GOT3 (cell line): Measurements from ENCODE around the gene CENPH.
"Not testable (repeated sequence)": the region's sequence is repeated elsewhere in the genome, so short reads cannot be mapped to it uniquely, and the experiment has no call there.

ENCODE experiments used
- DNase-seq: peaks from one replicate; lab custom pipeline; 2025; ENCODE audit warnings: mixed read lengths; lab: John Stamatoyannopoulos, UW

The CENPH gene

DNA sequence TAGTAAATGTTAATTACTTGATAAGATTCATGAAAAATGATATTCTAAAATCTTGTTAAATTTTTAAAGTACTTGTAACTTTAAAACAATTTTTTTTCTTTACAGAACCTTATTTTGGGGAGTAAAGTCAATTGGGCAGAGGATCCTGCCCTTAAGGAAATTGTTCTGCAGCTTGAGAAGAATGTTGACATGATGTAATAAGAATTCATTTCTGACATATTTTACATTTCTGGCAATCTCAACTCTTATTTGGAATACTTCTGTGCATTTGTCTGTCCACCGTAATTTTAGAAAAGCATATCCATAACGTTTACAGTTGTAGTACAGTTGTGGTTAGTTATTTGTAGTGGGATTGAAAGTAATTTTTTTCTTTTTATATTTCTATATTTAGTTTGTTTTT, 20.2 kb downstream of the CENPH start:
- no peak for DNase-seq

DNA sequence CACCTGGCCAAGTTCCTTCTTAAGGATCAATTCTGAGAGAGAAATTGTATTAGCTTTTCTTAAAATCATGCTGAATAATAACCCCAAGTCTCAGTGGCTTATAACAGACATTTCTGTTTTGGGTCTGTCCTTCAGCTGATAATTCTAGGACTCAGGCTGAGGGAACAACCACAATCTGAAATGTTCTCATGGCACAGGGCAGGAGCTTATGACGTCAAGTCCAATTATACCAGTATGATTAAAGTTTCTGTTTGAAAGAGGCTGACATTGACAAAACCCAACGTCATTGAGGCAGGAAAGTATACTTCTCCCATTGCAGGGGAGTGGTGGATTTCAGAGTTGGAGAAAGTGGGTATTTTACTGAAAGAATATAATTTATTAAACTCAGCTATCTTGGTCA, 21.8 kb downstream of the CENPH start:
- DNase-seq = no peak

DNA sequence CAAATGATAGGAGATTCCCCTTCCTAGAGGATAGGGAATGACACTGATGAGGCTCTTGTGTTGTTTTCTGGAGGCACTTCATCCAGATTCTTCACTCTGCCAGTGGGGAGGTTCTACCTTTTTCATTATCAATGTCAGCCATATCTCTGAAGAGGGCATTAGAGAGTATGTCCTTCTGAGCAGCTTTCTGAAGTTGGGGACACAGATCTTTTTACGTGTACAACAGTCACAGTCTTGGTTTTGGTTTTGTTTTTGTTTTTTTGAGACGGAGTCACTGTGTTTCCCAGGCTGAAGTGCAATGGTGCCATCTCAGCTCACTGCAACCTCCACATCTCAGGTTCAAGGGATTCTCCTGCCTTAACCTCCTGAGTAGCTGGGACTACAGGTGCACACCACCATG, 22.6 kb downstream of the CENPH start:
- DNase-seq = no peak

DNA sequence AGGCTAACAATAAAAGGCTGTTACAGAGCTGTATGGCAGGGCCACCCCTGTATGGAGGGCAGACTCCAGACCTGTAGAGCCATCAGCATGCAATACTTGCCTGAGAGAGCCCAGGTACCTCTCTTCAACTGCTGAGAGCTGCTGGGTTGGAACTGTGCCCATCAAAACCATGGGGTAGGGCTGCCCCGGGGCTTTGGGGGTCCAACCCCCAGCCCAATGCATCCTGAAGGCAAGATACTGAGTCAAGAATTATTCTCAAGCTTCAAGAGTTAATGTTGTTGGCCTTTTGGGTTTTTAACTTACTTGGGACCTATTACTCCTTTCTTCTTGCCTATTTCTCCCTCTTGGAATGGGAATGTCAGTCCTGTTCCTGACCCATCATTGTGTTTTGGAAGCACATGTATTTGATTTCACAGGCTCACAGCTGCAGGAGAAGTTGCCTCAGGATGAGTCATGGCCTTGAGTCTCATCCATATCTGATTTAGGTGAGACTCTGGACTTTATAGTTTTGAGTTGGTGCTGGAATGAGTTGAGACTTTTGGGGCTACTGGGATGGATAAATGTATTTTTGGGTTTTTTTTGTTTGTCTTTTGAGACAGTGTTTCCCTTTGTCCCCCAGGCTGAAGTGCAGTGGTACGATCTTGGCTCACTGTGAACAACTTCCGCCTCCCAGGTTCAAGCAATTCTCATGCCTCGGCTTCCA, 24.3 kb downstream of the CENPH start:
- no peak for DNase-seq

DNA sequence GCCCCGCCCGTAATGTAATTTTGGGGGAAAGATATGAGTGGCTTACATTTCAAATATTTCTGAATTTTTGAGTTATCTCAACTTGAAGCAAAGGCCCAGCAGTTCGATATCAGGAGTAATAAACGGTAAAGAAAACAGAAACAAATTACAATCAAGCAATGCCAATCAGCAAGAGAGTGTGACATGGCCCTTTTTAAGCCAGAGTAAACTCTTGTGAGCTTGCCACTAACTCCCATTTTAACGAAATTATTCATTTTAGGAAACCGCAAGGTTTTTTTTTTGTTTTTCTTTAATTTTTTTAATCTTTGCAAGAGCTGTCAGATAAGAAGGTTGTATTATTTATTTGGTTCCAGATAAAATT, 27.7 kb downstream of the CENPH start:
- no peak for DNase-seq

DNA sequence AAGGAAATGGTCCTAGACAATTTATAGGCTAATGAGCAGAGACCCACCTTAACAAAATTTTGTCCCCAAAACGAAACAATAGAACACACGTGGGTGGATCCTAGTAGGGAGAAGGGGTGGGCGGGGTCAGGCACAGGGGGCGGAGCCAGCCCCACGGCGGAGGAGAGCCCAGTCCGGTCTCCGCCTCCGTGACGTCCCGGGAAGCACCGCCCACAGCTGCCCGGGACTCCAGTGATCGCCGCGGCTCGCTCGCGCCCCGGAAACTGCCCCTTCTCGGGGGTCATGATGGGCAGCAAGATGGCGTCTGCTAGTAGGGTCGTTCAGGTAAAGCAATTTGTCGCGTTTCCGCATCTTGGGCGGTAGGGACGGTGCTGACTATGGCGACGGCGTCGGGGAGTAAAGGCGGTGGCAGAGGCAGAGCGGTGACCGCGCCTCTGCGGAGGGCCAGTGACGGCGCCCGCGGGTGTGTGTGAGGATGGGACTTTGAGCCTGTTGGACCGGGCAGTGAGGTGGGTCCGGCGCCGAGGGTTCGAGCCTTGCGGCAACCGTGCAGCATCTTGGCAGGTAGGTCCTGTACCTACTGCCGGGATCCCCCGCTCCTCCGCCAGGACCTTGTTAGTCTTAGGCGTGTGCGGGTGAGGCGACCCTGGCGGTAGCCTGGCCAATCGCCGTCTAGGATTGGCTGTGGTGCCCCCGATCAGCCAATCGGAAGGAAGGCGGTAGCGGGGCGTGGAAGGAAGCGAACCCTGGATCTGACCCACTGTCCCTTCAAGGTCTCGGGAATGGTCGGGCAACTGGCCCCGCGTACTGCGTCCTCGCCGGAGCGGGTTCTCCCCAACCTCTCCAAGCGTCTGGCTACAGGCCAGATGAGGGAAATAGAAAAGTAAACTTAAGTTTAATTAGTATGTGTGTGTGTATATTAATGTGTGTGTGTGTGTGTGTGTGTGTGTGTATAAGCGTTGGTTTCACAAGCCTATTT, 28.5 kb downstream of the CENPH start:
- peak; percentile 73 for DNase-seq

DNA sequence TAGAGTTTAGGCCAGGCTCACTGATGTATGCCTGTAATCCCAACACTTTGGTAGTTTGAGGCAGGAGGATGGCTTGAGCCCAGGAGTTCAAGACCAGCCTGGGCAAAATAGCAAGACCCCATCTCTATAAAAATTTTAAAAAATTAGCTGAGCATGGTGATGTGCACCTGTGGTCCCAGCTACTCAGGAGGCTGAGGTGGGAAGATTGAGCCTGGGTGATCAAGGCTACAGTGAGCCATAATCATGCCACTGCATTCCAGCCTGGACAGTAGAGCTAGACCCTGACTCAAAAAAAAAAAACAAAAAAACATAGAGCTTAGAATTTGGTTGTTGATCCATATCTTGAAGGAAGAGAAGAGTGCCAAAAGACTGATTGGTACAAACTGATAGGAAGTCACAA, 30.6 kb downstream of the CENPH start:
- no peak for DNase-seq

DNA sequence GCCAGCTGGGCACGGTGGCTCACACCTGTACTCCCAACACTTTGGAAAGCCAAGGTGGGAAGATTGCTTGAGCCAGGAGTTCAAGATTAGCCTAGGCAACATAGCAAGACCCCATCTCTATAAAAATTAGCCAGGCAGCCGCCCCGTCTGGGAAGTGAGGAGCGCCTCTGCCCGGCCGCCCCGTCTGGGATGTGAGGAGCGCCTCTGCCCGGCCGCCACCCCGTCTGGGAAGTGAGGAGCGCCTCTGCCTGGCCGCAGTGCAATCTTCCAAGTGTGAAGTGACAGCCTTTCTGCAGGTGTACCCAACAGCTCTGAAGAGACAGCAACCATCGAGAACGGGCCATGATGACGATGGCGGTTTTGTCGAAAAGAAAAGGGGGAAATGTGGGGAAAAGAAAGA, 31.0 kb downstream of the CENPH start:
- DNase-seq = not testable (repeated sequence)

DNA sequence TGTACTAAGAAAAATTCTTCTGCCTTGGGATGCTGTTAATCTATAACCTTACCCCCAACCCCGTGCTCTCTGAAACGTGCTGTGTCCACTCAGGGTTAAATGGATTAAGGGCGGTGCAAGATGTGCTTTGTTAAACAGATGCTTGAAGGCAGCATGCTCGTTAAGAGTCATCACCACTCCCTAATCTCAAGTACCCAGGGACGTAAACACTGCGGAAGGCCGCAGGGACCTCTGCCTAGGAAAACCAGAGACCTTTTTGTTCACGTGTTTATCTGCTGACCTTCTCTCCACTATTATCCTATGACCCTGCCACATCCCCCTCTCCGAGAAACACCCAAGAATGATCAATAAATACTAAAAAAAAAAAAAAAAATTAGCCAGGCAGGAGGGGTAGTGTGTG, 31.4 kb downstream of the CENPH start:
- not testable (repeated sequence) for DNase-seq

DNA sequence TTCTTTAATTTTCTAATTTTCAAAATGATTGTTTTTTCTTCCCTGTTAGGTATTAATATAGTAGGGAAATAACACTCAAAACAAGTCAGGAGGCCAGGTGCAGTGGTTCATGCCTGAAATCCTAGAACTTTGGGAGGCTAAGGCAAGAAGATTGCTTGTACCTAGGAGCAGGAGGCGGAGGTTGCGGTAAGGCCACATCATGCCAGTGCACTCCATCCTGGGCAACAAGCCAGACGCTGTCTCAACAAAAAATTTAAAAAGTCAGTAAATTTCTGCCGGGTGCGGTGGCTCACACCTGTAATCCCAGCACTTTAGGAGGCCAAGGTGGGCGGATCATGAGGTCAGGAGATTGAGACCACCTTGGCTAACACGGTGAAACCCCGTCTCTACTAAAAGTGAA, 35.1 kb downstream of the CENPH start:
- no peak for DNase-seq

DNA sequence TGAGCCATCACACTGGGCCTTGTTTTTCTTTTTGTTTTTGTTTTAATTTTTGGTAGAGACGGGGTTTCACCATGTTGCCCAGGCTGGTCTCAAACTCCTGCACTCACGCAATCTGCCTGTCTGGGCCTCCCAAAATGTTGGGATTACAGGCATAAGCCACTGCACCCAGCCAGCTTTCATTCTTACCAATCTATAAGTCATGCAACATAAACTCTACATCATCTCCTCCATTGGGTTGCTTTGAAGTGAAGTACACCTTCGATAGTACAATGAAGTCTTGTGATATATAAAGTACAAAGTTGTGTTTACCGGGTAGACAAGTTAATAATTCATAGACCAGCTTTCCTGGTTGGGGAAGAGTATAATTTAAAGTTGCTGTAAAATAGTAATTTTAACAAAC, 36.5 kb downstream of the CENPH start:
- no peak for DNase-seq

DNA sequence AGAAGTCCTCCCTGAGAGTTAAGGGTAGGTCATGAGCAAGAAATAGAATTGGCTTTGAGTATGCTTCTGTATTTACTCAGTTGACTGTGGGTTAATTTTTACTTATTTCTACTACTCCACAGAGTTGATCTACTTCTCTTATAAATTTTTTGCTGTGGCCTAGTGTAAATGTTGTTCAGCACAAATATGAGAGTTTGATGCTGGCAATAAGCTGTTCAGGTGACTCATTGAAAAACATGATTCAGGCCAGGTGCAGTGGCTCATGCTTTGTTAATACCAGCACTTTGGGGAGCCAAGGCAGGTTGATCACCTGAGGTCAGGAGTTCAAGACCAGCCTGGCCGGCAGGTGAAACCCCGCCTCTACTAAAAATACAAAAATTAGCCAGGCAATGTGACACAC, 40.8 kb downstream of the CENPH start:
- DNase-seq = no peak

DNA sequence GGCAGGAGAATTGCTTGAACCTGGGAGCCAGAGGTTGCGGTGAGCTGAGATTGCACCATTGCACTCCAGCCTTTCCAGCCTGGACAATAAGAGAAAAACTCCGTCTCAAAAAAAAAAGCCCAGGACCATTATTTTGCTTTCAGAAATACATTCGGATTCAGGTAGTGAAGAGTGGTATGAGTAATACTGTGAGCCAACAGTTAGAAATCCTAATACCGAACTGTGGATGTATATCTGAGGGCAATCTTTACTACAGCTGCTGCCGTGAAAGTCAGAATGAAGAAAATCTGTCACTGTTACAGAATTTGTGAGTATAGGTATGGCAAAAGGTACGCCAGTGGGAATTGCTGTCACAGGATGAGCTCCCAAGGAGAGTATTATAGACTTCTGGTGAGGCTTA, 41.9 kb downstream of the CENPH start:
- DNase-seq = no peak

DNA sequence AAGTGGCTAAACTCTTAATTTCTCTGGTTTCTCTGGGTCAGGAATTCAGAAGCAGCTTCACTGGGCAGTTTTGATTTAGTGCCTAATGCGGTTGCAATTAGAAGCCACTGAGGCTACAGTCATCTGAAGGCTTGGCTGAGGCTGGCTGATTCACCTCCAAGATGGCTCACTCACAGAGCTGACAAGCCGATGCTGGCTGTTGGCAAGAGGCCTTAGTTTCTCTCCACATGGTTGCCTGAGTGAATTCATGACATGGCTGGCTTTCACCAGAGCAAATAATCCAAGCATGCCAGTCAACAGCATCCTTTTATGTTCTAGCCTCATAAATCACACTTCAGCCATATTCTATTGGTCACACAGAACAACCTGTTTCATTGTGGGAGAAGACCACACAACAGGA, 42.5 kb downstream of the CENPH start:
- DNase-seq = no peak

DNA sequence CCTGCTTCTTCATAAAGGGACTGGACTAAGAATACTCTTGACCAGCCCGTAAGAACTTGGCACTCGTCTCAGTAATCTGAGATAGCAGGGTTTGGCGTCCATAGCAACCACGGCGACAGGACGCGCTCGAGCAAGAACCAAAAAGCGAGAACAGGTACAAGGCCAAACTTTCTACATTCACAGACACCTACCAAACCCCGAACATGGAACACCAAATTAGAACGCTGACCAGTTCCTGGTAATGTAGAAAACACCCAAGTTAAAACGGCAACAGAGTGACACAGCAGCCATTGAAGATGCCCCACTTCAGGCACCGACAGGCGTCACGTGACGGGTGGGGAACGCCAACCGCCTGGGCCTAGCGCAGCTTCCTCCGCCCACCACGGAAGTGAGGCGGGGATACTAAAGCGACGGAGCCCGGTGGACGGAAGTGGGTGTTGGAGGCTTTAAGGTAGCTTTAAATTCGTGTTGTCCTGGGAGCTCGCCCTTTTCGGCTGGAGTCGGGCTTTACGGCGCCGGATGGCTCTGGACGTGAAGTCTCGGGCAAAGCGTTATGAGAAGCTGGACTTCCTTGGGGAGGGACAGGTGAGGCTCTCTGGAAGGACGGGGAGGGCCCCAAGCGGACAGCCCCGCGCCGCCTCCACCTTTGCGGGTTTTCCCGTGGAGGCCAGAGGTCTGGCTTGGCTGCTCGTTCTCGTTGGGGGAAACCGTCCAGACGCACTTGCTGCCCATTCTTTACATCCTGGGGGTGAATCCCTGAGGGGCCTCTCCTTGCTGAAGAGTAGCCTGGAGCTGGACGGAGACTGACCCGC, 45.3 kb downstream of the CENPH start, which contains the start of gene CDK7:
TSS of gene CDK7 (plus strand) at position 430 of the 812 bp plus-strand sequence. CDS start at position 520, 90 bp downstream.
- DNase-seq = peak; percentile 72

DNA sequence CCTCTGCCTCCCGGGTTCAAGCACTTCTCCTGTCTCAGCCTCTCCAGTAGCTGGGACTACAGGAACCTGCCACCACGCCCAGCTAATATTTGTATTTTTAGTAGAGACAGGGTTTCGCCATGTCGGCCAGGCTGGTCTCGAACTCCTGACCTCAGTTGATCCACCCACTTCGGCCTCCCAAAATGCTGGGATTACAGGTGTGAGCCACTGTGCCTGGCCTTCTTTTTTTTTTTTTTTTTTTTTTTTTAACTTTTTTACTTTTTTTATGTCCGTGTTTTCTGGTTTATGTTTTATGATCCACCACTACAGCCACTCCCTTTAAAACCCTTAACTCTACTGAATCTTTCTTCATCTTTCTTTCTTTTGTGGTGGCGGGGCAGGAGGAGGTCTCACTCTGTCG, 47.4 kb downstream of the CENPH start:
- not testable (repeated sequence) for DNase-seq

DNA sequence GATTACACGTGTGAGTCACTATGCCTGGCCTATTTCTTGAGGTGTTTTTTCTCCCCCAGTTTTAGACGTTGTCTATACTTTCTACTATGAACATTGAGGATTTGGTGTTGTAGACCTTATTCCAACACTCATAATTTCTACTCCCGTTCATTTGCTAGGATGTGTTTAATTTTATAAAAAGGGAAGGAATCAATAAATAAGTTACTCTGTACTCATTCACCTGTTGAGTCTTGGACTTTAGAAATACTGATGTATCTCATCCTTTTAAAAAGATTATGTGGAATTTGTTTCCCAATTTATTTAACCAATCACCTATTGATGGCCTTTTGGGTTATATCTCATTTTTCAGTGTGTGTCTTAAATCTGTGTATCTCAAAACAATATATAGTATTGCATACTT, 48.5 kb downstream of the CENPH start:
- DNase-seq = no peak

DNA sequence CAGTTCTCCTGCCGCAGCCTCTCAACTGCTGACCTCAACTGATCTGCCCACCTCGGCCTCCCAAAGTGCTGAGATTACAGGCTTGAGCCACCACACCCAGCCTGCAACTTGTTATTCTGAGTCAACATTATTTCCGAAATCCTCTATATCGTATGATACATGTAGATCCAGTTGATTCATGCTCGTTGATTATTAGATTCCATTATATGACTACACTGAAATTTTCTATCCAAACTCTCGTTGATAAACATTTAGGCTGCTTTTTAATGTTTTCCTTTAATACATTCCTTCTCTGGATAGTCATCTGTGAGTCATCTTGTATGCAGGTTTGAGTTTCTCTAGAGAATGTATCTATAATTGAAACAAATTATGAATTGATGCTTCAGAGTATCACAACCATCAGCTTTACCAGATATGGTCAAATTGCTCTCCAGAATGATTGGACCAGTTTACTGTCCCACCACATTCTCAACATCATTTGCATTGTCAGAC, 49.4 kb downstream of the CENPH start:
- no peak for DNase-seq

DNA sequence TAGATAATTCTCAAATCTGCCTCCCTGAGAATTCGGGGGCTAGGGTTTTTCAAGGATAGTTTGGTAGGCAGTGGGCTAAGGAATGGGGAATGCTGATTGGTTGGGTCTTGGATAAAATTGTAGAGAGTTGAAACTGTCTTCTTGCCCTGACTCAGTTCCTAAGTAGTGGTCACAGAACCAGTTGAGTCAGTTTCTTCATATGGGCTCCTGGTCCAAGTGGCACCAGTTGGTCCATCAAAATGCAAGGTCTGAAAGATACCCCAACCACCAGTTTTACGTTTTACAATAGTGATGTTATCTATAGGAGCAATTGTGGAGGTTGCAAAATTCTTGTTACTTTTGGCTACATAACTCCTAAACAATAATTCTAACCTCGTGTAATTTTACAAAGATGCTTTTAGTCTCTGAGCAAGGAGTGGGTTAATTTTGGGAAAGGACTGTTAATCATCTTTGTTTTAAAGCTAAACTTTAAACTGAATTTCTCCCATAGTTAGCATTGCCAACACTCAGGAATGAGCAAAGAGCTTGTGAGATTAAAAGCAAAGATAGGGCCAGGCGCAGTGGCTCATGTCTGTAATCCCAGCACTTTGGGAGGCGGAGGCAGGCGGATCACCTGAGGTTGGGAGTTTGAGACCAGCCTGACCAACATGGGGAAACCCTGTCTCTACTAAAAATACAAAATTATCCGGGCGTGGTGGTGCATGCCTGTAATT, 53.0 kb downstream of the CENPH start:
- no peak for DNase-seq

DNA sequence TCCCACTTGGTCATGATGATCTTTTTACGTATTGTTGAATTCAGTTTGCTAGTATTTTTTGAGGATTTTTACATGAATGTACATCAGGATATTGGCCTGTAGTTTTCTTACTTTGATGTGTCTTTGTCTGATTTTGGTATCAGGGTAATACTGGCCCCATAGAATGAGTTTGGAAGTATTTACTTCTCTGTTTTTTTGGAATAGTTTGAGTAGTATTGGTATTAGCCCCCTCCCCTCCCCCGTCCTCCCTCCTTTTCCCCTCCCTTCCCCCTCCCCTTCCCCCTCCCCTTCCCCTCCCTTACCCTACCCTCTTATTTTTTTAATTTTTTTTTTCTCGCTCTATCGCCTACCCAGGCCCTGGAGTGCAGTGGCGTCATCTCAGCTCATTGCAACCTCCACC, 55.6 kb downstream of the CENPH start:
- no peak for DNase-seq

DNA sequence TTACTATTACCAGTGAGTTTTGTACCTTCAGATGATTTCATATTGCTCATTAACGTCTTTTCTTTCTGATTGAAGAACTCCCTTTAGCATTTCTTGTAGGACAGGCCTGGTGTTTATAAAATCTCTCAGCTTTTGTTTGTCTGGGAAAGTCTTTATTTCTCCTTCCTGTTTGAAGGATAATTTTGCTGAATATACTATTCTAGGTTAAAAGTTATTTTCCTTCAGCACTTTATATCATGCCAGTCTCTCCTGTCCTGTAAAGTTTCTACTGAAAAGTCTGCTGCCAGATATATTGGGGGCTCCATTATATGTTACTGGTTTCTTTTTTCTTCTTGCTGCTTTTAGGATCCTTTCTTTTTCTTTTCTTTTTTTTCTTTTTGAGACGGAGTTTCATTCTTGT, 58.6 kb downstream of the CENPH start:
- no peak for DNase-seq

DNA sequence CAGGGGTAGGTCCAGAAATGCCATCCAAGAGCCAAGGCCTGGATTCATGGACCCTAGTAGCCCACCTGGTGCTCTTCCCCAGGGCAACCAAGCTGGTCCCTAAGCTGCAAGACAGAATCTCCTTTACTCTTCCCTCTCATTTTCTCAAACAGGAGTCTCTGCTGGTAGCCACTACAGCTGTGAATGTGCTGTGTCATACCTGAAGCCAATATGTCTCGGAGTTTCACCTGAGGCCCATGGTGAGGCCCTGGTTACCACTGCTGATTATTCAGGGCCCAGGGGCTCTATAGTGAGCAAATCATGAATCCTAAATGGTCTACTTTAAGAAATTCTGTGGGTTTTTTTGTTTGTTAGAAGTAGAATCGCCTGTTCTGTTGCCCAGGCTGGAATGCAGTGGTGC, 61.2 kb downstream of the CENPH start:
- DNase-seq = no peak
